HUDEP-2 (cell line): ENCODE results near the gene LARP7.
"Not testable (repeated sequence)": the region's sequence is repeated elsewhere in the genome, so short reads cannot be mapped to it uniquely, and the experiment has no call there.

Source experiments
- DNase-seq, 76 experiments: peaks; one replicate each; lab custom pipeline; 2025; ENCODE audit not compliant: unreplicated experiment in 76 of 76; lab: John Stamatoyannopoulos, UW

Gene LARP7

GRCh38 chr4:112648263-112649054 is 11.5 kb downstream of the LARP7 start:
- DNase-seq: no peak

- DNase-seq: no peak
Measured at GRCh38 chr4:112649055-112649408, 12.1 kb downstream of the LARP7 start.

GRCh38 chr4:112650332-112650731 is 13.4 kb downstream of the LARP7 start:
- DNase-seq: no peak

GRCh38 chr4:112651641-112652040 is 14.7 kb downstream of the LARP7 start:
- no peak for DNase-seq

- no peak for DNase-seq
Measured at GRCh38 chr4:112652216-112652615, 15.3 kb downstream of the LARP7 start.

GRCh38 chr4:112655270-112655669 is 18.3 kb downstream of the LARP7 start:
- DNase-seq: no peak

GRCh38 chr4:112656115-112656514 is 19.2 kb downstream of the LARP7 start:
- DNase-seq: not testable (repeated sequence)

- no peak for DNase-seq
Measured at GRCh38 chr4:112664611-112665010, 27.7 kb downstream of the LARP7 start.

GRCh38 chr4:112668131-112668530 is 31.2 kb downstream of the LARP7 start:
- no peak for DNase-seq

GRCh38 chr4:112673076-112673475 is 36.1 kb downstream of the LARP7 start:
- DNase-seq: no peak

GRCh38 chr4:112673686-112674085 is 36.7 kb downstream of the LARP7 start:
- peak in 31 of 76 experiments; percentile 0 to 70 (median 24) for DNase-seq

GRCh38 chr4:112674376-112674775 is 37.4 kb downstream of the LARP7 start:
- DNase-seq: no peak

GRCh38 chr4:112677519-112678091 is 40.7 kb downstream of the LARP7 start:
- no peak for DNase-seq

GRCh38 chr4:112680996-112681395 is 44.1 kb downstream of the LARP7 start:
- DNase-seq: no peak

GRCh38 chr4:112693507-112693906 is 56.6 kb downstream of the LARP7 start:
- DNase-seq: no peak

- no peak for DNase-seq
Measured at GRCh38 chr4:112700679-112701078, 63.7 kb downstream of the LARP7 start.

GRCh38 chr4:112702892-112703291 is 65.9 kb downstream of the LARP7 start:
- DNase-seq: no peak

- DNase-seq: no peak
Measured at GRCh38 chr4:112704322-112704721, 67.4 kb downstream of the LARP7 start.

- no peak for DNase-seq
Measured at GRCh38 chr4:112704991-112705845, 68.3 kb downstream of the LARP7 start.

GRCh38 chr4:112705891-112706839 is 69.2 kb downstream of the LARP7 start:
- DNase-seq: peak in 1 of 76 experiments; percentile 1
